ENCODE measurements around the gene DNAAF9. TPM values are rescaled to one million over a fixed set of nuclear protein-coding genes. Genes with fewer than 3 reads are reported as not detected.
A peak's percentile ranks its signal among the peaks of the same experiment; 100 is the strongest.
"Not testable (repeated sequence)": the region's sequence is repeated elsewhere in the genome, so short reads cannot be mapped to it uniquely, and the experiment has no call there.

The DNAAF9 gene
- total RNA-seq, 1 donor from 2014 or later = 18.6 TPM

GRCh38 chr20:3421985-3422384 is 14.5 kb upstream of the DNAAF9 start:
- no peak for DNase-seq (ENCODE audit: low read depth)
- H3K36me3 Mint-ChIP-seq (ENCODE audit: low read depth, unreplicated experiment) = no peaks in the 10 kb centered on the region
- no peak for FAIRE-seq
- Histone ChIP-seq H3K36me3 (ENCODE audit: insufficient read depth, low read length) (no peaks in the 10 kb centered on the region), H2AFZ (ENCODE audit: low read depth, low read length) (no peak overlapping the region), H3K4me3 (ENCODE audit: insufficient read depth, low read depth, low read length) (no peak overlapping the region), H3K4me1 (ENCODE audit: insufficient read depth, low read length) (no peaks in the 10 kb centered on the region), H3K27ac (ENCODE audit: low read depth, low read length) (no peak overlapping the region), H3K9ac (ENCODE audit: low read length) (no peak overlapping the region), H4K20me1 (ENCODE audit: insufficient read depth, low read length) (no peaks in the 10 kb centered on the region), H3K4me2 (ENCODE audit: low read length) (no peak overlapping the region), H3K27me3 (ENCODE audit: insufficient read depth, low read length) (no peaks in the 10 kb centered on the region), H3K79me2 (ENCODE audit: insufficient read depth, low read length) (no peaks in the 10 kb centered on the region), H3K9me3 (ENCODE audit: insufficient read depth, low read depth, low read length) (no peaks in the 10 kb centered on the region)
- peak overlapping the region; percentile 30 for H3K27ac Mint-ChIP-seq (ENCODE audit: unreplicated experiment)
- H3K27me3 Mint-ChIP-seq (ENCODE audit: low read depth, unreplicated experiment) = peaks cover 1% of the 10 kb centered on the region
- no peaks in the 10 kb centered on the region for H3K4me1 Mint-ChIP-seq (ENCODE audit: low read depth, unreplicated experiment)
- no peak overlapping the region for H3K4me3 Mint-ChIP-seq (ENCODE audit: unreplicated experiment)
- H3K9me3 Mint-ChIP-seq (ENCODE audit: unreplicated experiment) = no peaks in the 10 kb centered on the region
- TF ChIP-seq EZH2 (IDR thresholded peaks at IDR 0.05; ENCODE audit: insufficient read depth, low read length) (no peak), CTCF (IDR thresholded peaks at IDR 0.05; ENCODE audit: insufficient read depth, low read depth, low read length) (no peak)

- Mint-ChIP-seq H3K36me3 (ENCODE audit: low read depth, unreplicated experiment) (no peaks in the 10 kb centered on the region), H3K27me3 (ENCODE audit: low read depth, unreplicated experiment) (peaks cover 1% of the 10 kb centered on the region), H3K27ac (ENCODE audit: unreplicated experiment) (no peak overlapping the region), H3K9me3 (ENCODE audit: unreplicated experiment) (no peaks in the 10 kb centered on the region), H3K4me1 (ENCODE audit: low read depth, unreplicated experiment) (no peaks in the 10 kb centered on the region), H3K4me3 (ENCODE audit: unreplicated experiment) (no peak overlapping the region)
- no peak for TF ChIP-seq EZH2 (IDR thresholded peaks at IDR 0.05; ENCODE audit: insufficient read depth, low read length)
- TF ChIP-seq CTCF (IDR thresholded peaks at IDR 0.05; ENCODE audit: insufficient read depth, low read depth, low read length) = no peak
- Histone ChIP-seq H4K20me1 (ENCODE audit: insufficient read depth, low read length) (no peaks in the 10 kb centered on the region), H3K4me3 (ENCODE audit: insufficient read depth, low read depth, low read length) (no peak overlapping the region), H3K27me3 (ENCODE audit: insufficient read depth, low read length) (no peaks in the 10 kb centered on the region), H3K36me3 (ENCODE audit: insufficient read depth, low read length) (no peaks in the 10 kb centered on the region), H3K4me1 (ENCODE audit: insufficient read depth, low read length) (no peaks in the 10 kb centered on the region), H3K9me3 (ENCODE audit: insufficient read depth, low read depth, low read length) (no peaks in the 10 kb centered on the region), H3K27ac (ENCODE audit: low read depth, low read length) (no peak overlapping the region), H3K79me2 (ENCODE audit: insufficient read depth, low read length) (no peaks in the 10 kb centered on the region), H3K4me2 (ENCODE audit: low read length) (no peak overlapping the region), H2AFZ (ENCODE audit: low read depth, low read length) (no peak overlapping the region), H3K9ac (ENCODE audit: low read length) (no peak overlapping the region)
- DNase-seq (ENCODE audit: low read depth) (no peak), FAIRE-seq (no peak)
Measured at GRCh38 chr20:3420211-3420707, 12.8 kb upstream of the DNAAF9 start.

GRCh38 chr20:3418161-3418560 is 10.7 kb upstream of the DNAAF9 start:
- H3K9ac ChIP-seq (ENCODE audit: low read length); H2AFZ ChIP-seq (ENCODE audit: low read depth, low read length); FAIRE-seq; H3K27ac Mint-ChIP-seq (ENCODE audit: unreplicated experiment); H3K9me3 ChIP-seq (ENCODE audit: insufficient read depth, low read depth, low read length); H3K9me3 Mint-ChIP-seq (ENCODE audit: unreplicated experiment); H3K27me3 Mint-ChIP-seq (ENCODE audit: low read depth, unreplicated experiment); H3K4me1 Mint-ChIP-seq (ENCODE audit: low read depth, unreplicated experiment); DNase-seq (ENCODE audit: low read depth); H3K4me1 ChIP-seq (ENCODE audit: insufficient read depth, low read length); H3K4me2 ChIP-seq (ENCODE audit: low read length); H3K27me3 ChIP-seq (ENCODE audit: insufficient read depth, low read length); H3K4me3 ChIP-seq (ENCODE audit: insufficient read depth, low read depth, low read length); H3K79me2 ChIP-seq (ENCODE audit: insufficient read depth, low read length); H3K36me3 Mint-ChIP-seq (ENCODE audit: low read depth, unreplicated experiment); H3K4me3 Mint-ChIP-seq (ENCODE audit: unreplicated experiment); H4K20me1 ChIP-seq (ENCODE audit: insufficient read depth, low read length); H3K36me3 ChIP-seq (ENCODE audit: insufficient read depth, low read length); H3K27ac ChIP-seq (ENCODE audit: low read depth, low read length): not testable (repeated sequence)
